ENCODE data around the gene FKBP5. TPM values are rescaled to one million over a fixed set of nuclear protein-coding genes. Genes with fewer than 3 reads are reported as not detected.
"Not testable (repeated sequence)": the region's sequence is repeated elsewhere in the genome, so short reads cannot be mapped to it uniquely, and the experiment has no call there.

Gene FKBP5
- total RNA-seq, 1 donor from 2014 or later = 16.5 TPM

DNA sequence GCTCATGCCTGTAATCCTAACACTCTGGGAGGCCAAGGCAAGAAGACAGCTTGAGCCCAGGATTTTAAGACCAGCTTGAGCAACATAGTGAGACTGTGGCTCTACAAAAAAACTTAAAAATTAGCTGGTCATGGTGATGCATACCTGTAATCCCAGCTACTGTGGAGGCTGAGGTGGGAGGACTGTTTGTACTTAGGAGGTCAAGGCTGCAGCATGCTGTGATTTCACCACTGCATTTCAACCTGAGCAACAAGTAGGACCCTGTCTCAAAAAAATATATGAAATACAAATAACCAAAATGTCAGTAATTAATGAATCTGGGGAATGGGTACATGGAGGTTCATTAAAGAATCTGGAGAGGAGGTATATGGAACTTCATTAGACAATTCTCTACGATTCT is 9.9 kb downstream of the FKBP5 start:
- no peak overlapping the region for H3K4me3 ChIP-seq (ENCODE audit: low read depth, low read length)
- TF ChIP-seq CTCF (conservative IDR thresholded peaks at IDR 0.05; ENCODE audit: low read depth, low read length) = no peak
- DNase-seq (ENCODE audit: low read depth) = no peak

DNA sequence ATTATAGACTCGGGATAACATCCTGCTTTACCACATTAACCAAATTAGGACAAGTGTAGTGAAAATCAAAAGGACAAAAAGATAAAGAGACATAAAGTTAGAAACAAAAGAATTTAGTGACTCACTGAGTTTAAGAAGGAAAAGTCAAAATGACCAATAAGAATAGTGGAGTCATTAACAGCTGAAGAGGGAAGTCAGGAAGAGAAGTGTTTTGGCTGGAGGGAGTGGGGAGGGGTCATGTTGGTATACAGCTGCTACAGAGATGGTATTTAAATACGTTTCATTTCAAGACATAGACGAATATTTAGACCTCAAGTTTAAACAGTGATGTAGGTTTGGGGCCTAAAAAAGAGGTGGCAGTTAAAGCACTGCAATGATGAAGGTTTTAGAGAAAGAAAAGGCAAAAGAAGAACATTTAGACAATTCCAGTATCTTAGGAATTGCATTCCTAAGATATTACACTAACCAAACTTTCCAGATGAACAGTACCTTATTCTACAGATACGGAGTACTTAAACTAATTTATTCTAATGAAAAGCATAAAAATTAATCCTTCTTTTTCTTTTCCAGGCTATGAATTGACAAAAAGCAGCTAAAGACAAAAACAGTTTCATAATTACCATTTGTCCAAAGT is 10.6 kb downstream of the FKBP5 start:
- TF ChIP-seq CTCF (conservative IDR thresholded peaks at IDR 0.05; ENCODE audit: low read depth, low read length) = no peak
- H3K4me3 ChIP-seq (ENCODE audit: low read depth, low read length) = no peak overlapping the region
- no peak for DNase-seq (ENCODE audit: low read depth)

- no peak for TF ChIP-seq CTCF (conservative IDR thresholded peaks at IDR 0.05; ENCODE audit: low read depth, low read length)
- DNase-seq (ENCODE audit: low read depth) = no peak
- no peak overlapping the region for H3K4me3 ChIP-seq (ENCODE audit: low read depth, low read length)
These were observed 11.3 kb downstream of the FKBP5 start for GRCh38 chr6:35677456-35677855.

DNA sequence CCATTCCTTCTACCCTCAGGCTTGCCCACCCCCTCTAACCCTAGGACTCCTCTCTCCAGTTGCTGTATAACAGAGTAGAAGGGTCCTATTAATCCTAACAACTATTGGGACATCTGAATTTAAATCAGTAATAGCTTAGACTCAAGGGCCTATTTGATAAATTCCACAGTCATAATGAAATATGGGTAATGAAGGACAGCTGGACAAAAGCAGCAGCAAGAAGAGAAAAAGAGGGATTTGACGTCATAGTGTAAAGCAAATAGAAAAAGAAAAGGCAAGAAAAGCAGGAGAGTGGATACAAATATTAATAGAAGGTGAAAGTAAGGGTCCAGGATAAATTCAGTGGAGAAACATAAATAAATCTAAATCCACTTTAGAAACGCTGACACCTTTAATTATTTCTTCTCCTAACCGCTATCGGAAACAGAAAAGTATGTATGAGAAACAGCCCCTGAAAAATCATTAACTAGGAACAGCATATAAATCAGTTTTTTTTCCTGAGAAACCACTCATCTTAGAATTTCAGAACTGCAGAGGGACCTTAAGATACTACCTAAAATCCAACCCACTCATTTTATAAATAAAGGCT is 12.8 kb downstream of the FKBP5 start:
- DNase-seq (ENCODE audit: low read depth) = no peak
- H3K4me3 ChIP-seq (ENCODE audit: low read depth, low read length) = peak overlapping the region; percentile 20
- no peak for TF ChIP-seq CTCF (conservative IDR thresholded peaks at IDR 0.05; ENCODE audit: low read depth, low read length)

GRCh38 chr6:35674594-35674993 is 14.1 kb downstream of the FKBP5 start:
- no peak for TF ChIP-seq CTCF (conservative IDR thresholded peaks at IDR 0.05; ENCODE audit: low read depth, low read length)
- no peak overlapping the region for H3K4me3 ChIP-seq (ENCODE audit: low read depth, low read length)

DNA sequence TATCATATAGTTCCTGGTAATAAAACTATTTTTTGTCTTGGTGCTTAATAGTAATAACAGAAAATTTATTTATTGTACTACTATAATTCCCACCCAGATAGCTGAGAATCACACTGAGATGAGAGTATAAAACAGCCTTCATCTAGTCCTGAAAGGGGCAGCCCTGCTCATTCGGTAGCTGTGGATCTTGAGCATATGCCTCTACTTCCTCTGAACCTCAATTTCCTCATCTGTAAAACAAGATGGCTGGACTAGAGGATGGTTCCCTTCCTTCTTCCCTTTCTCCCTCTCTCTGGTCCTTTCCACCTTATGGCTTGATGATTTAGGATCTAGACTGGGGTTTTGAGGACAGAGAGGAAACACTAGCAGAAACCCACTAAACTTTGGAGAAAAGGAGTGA is 15.0 kb downstream of the FKBP5 start:
- no peak overlapping the region for H3K4me3 ChIP-seq (ENCODE audit: low read depth, low read length)
- TF ChIP-seq CTCF (conservative IDR thresholded peaks at IDR 0.05; ENCODE audit: low read depth, low read length) = no peak
- DNase-seq (ENCODE audit: low read depth) = no peak

More at GRCh38 chr6:35674594-35674993, 14.1 kb downstream of the FKBP5 start:
- DNase-seq (ENCODE audit: low read depth) = no peak

DNA sequence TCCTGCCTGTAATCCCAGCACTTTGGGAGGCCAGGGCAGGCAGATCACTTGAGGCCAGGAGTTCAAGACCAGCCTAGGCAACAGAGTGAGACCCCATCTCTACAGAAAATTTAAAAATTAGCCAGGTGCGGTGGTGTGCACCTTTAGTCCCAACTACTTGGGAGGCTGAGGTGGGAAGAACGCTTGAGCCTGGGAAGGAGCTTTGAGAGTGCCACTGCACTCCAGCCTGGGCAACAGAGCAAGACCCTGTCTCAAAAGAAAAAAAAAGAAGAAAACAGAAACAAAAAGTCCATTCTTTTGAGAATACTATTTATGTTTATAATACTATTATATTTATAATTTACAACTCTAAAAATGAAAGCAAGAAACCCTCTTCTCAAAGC is 15.4 kb downstream of the FKBP5 start:
- DNase-seq (ENCODE audit: low read depth) = not testable (repeated sequence)

DNA sequence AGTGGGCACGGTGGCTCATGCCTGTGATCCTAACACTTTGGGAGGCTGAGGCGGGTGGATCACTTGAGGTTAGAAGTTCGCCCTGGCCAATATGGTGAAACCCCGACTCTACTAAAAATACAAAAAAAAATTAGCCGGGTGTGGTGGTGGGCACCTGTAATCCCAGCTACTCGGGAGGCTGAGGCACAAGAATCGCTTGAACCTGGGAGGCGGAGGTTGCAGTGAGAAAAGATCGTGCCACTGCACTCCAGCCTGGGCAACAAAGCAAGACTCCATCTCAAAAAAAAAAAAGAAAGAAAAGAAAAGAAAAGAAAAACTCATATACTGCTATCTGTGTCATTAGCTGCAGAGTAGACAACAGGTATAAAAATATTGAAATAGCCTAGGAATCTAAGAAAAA is 18.3 kb downstream of the FKBP5 start:
- not testable (repeated sequence) for H3K4me3 ChIP-seq (ENCODE audit: low read depth, low read length); DNase-seq (ENCODE audit: low read depth)

More for the DNA sequence above, 15.4 kb downstream of the FKBP5 start:
- not testable (repeated sequence) for H3K4me3 ChIP-seq (ENCODE audit: low read depth, low read length)
